ENCODE data around the gene ADORA1.

The ADORA1 gene

DNA sequence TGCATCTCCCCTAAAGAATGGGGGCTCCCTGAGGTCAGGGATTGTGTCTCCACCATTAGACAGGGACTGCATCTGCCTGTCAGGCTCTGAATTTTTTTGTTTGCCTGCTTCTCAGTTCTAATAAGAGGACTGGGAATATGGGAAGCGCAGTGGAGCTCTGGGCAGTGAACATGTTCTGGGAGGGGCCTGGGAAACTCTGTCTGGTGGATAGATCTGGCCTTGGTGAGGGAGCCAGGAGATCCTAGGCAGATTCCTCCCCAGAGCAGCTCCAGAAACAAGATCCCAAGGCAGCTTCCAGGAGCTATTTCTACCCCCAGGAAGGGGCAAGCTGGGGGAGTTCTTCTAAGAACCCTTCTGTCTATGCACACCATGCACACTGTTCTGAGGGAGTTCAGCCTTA, 29.1 kb upstream of the ADORA1 start:
- H3K9ac ChIP-seq (ENCODE audit: low read depth, low read length) = no peak overlapping the region
- DNase-seq = no peak
- no peak overlapping the region for H3K27ac ChIP-seq (ENCODE audit: low read length)
- H3K4me2 ChIP-seq (ENCODE audit: insufficient read depth, low read length) = no peak overlapping the region
- no peaks in the 10 kb centered on the region for H3K79me2 ChIP-seq (ENCODE audit: insufficient read depth, low read length)
- H3K36me3 ChIP-seq (ENCODE audit: insufficient read depth, low read length) = no peaks in the 10 kb centered on the region
- no peaks in the 10 kb centered on the region for H3K4me1 ChIP-seq (ENCODE audit: insufficient read depth, low read length)
- H4K20me1 ChIP-seq (ENCODE audit: insufficient read depth, low read length) = no peaks in the 10 kb centered on the region
- H2AFZ ChIP-seq (ENCODE audit: low read depth, low read length) = no peak overlapping the region
- no peak for ATAC-seq (ENCODE audit: insufficient read depth, low read depth)
- H3K27me3 ChIP-seq (ENCODE audit: insufficient read depth, low read length, poor library complexity) = no peaks in the 10 kb centered on the region
- no peak for TF ChIP-seq EZH2 (IDR thresholded peaks at IDR 0.05; ENCODE audit: borderline replicate concordance, low read depth, low read length, severe bottlenecking)
- TF ChIP-seq, protein P1, sequence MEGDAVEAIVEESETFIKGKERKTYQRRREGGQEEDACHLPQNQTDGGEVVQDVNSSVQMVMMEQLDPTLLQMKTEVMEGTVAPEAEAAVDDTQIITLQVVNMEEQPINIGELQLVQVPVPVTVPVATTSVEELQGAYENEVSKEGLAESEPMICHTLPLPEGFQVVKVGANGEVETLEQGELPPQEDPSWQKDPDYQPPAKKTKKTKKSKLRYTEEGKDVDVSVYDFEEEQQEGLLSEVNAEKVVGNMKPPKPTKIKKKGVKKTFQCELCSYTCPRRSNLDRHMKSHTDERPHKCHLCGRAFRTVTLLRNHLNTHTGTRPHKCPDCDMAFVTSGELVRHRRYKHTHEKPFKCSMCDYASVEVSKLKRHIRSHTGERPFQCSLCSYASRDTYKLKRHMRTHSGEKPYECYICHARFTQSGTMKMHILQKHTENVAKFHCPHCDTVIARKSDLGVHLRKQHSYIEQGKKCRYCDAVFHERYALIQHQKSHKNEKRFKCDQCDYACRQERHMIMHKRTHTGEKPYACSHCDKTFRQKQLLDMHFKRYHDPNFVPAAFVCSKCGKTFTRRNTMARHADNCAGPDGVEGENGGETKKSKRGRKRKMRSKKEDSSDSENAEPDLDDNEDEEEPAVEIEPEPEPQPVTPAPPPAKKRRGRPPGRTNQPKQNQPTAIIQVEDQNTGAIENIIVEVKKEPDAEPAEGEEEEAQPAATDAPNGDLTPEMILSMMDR (IDR thresholded peaks at IDR 0.05; ENCODE audit: borderline replicate concordance, extremely low read depth, low read length, poor library complexity, severe bottlenecking) = no peak
- H3K4me3 ChIP-seq (ENCODE audit: low read depth in 1 of 2, low read length in 2 of 2) = no peak overlapping the region
- H3K9me3 ChIP-seq (ENCODE audit: insufficient read depth, low read length, severe bottlenecking) = no peaks in the 10 kb centered on the region

DNA sequence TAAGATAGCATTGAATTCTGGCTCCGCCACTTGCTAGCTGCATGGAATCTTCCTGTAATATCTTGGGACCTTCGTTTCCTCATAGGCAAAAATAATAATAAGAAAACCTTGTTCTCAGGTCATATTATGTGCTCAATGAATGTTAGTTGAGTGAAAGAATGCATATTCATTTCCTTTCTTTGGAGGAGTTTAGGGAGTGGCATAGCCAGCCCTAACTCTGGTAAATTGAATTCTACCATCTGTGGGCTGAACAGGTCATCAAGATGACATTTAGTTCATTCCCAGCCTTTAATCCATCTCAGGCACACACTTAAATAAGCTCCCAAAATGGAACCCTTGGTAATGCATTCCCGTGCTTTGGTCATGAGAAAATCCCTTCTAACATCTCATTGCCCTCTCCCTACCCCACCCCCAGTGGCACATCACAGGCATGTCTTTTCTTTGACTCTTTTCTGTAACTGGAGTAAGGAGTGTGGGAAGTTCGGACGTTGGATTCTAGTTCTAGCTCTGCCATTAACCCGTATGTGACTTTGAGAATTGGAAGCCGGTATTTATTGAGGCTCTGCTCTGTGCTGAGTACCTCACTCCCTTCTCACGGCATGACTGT, 28.5 kb upstream of the ADORA1 start:
- ATAC-seq (ENCODE audit: insufficient read depth, low read depth) (no peak), DNase-seq (no peak)
- no peaks in the 10 kb centered on the region for H3K79me2 ChIP-seq (ENCODE audit: insufficient read depth, low read length)
- H3K36me3 ChIP-seq (ENCODE audit: insufficient read depth, low read length) = no peaks in the 10 kb centered on the region
- H3K27ac ChIP-seq (ENCODE audit: low read length) = no peak overlapping the region
- H4K20me1 ChIP-seq (ENCODE audit: insufficient read depth, low read length) = no peaks in the 10 kb centered on the region
- no peak overlapping the region for H3K4me2 ChIP-seq (ENCODE audit: insufficient read depth, low read length)
- H3K4me1 ChIP-seq (ENCODE audit: insufficient read depth, low read length) = no peaks in the 10 kb centered on the region
- no peak overlapping the region for H3K4me3 ChIP-seq (ENCODE audit: low read depth in 1 of 2, low read length in 2 of 2)
- no peak overlapping the region for H2AFZ ChIP-seq (ENCODE audit: low read depth, low read length)
- TF ChIP-seq, protein P1 (IDR thresholded peaks at IDR 0.05; ENCODE audit: borderline replicate concordance, extremely low read depth, low read length, poor library complexity, severe bottlenecking) = no peak
- TF ChIP-seq EZH2 (IDR thresholded peaks at IDR 0.05; ENCODE audit: borderline replicate concordance, low read depth, low read length, severe bottlenecking) = no peak
- H3K9me3 ChIP-seq (ENCODE audit: insufficient read depth, low read length, severe bottlenecking) = no peaks in the 10 kb centered on the region
- no peak overlapping the region for H3K9ac ChIP-seq (ENCODE audit: low read depth, low read length)
- H3K27me3 ChIP-seq (ENCODE audit: insufficient read depth, low read length, poor library complexity) = no peaks in the 10 kb centered on the region

DNA sequence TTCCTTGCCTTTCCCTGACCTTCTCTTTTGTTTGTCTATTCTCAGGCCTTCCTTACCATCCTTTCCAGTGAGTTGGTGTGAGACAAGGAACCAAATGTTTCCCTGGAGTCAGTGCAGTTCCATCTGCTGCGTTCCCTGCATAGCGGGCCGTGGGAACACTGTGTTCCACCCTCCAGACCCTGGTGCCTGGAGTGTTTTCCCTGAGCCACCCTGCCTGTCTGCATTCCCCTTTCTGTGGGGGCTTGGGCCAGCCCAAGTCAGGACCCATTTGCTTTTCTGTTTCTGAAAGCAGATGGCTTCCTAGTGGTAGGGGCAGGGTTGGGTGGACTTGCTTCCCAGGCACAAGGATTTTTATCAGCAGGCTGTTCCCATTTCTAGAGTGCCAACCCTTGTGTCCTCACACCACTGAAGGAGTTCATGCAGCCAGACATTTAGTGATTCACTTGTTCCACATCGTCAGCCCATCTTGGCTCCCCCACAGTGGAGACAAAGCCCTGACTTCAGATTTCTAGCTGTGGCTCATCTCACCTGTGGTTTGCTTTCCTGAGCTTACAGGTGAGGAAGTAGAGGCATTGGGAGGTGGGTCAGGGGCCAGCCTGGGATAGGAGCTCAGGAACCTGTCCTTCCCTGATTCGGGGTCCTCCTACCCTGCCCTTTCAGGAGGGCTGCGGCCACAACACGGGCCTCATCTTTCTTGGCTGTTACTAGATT, 27.6 kb upstream of the ADORA1 start:
- no peak overlapping the region for H3K4me2 ChIP-seq (ENCODE audit: insufficient read depth, low read length)
- DNase-seq (no peak), ATAC-seq (ENCODE audit: insufficient read depth, low read depth) (no peak)
- H4K20me1 ChIP-seq (ENCODE audit: insufficient read depth, low read length) = no peaks in the 10 kb centered on the region
- no peaks in the 10 kb centered on the region for H3K79me2 ChIP-seq (ENCODE audit: insufficient read depth, low read length)
- H3K27me3 ChIP-seq (ENCODE audit: insufficient read depth, low read length, poor library complexity) = no peaks in the 10 kb centered on the region
- H3K4me3 ChIP-seq (ENCODE audit: low read depth in 1 of 2, low read length in 2 of 2) = no peak overlapping the region
- no peaks in the 10 kb centered on the region for H3K9me3 ChIP-seq (ENCODE audit: insufficient read depth, low read length, severe bottlenecking)
- H3K4me1 ChIP-seq (ENCODE audit: insufficient read depth, low read length) = no peaks in the 10 kb centered on the region
- H3K9ac ChIP-seq (ENCODE audit: low read depth, low read length) = no peak overlapping the region
- no peak overlapping the region for H3K27ac ChIP-seq (ENCODE audit: low read length)
- no peak overlapping the region; the same call in 1 of the 2 replicates for H2AFZ ChIP-seq (ENCODE audit: low read depth, low read length)
- no peaks in the 10 kb centered on the region for H3K36me3 ChIP-seq (ENCODE audit: insufficient read depth, low read length)
- TF ChIP-seq EZH2 (IDR thresholded peaks at IDR 0.05; ENCODE audit: borderline replicate concordance, low read depth, low read length, severe bottlenecking) = no peak
- TF ChIP-seq, protein P1 (IDR thresholded peaks at IDR 0.05; ENCODE audit: borderline replicate concordance, extremely low read depth, low read length, poor library complexity, severe bottlenecking) = no peak
